Body of pancreas (tissue), 4 donors: Measurements from ENCODE around the gene C19orf38.

Source experiments
- POLR2A ChIP-seq, 3 donors: fragments of 450-650 bp; IDR thresholded peaks; one replicate each; pipeline ENCODE4 v1.6.1; 2016; ENCODE audit warnings: antibody characterized with exemption in 3 of 3, mild to moderate bottlenecking in 2 of 3
- TF ChIP-seq, protein P1 (sequence below), 7 experiments: fragments of 450-650 bp in 4 of 7; fragments of 200-600 bp in 3 of 7; sonication (generic) in 3 of 7; IDR thresholded peaks; one replicate each; pipeline ENCODE4 v1.5.1; 2016 to 2019; ENCODE audit warnings: antibody characterized with exemption in 7 of 7

DNA sequence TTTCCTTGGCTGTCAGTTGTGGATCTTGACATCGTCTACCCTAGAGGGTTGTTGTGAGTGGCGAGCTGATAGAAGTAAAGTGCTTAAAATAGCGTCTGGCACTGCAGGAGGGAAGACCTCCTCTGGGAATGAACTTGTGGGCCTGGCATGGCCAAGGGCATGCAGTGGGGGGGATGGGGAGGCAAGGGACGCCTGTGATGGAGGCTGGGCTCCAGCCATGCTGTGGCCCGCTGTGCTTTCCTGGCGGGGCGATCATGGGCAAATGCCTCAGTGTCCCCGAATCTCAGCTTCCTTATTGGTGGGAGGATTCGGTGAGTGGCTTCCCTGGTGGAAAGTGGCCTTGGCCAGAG, 33.9 kb downstream of the C19orf38 start:
- no peak for TF ChIP-seq POLR2A (IDR thresholded peaks at IDR 0.05)
- TF ChIP-seq, protein P1, sequence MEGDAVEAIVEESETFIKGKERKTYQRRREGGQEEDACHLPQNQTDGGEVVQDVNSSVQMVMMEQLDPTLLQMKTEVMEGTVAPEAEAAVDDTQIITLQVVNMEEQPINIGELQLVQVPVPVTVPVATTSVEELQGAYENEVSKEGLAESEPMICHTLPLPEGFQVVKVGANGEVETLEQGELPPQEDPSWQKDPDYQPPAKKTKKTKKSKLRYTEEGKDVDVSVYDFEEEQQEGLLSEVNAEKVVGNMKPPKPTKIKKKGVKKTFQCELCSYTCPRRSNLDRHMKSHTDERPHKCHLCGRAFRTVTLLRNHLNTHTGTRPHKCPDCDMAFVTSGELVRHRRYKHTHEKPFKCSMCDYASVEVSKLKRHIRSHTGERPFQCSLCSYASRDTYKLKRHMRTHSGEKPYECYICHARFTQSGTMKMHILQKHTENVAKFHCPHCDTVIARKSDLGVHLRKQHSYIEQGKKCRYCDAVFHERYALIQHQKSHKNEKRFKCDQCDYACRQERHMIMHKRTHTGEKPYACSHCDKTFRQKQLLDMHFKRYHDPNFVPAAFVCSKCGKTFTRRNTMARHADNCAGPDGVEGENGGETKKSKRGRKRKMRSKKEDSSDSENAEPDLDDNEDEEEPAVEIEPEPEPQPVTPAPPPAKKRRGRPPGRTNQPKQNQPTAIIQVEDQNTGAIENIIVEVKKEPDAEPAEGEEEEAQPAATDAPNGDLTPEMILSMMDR (IDR thresholded peaks at IDR 0.05), result no peak
